GM04503 (cell line): ENCODE data around the gene ALDH4A1.

Experiments used
- DNase-seq: peaks from one replicate; pipeline ENCODE4 v3.0.0-alpha.2; 2012; ENCODE audit warnings: low read depth

ALDH4A1 gene

DNA sequence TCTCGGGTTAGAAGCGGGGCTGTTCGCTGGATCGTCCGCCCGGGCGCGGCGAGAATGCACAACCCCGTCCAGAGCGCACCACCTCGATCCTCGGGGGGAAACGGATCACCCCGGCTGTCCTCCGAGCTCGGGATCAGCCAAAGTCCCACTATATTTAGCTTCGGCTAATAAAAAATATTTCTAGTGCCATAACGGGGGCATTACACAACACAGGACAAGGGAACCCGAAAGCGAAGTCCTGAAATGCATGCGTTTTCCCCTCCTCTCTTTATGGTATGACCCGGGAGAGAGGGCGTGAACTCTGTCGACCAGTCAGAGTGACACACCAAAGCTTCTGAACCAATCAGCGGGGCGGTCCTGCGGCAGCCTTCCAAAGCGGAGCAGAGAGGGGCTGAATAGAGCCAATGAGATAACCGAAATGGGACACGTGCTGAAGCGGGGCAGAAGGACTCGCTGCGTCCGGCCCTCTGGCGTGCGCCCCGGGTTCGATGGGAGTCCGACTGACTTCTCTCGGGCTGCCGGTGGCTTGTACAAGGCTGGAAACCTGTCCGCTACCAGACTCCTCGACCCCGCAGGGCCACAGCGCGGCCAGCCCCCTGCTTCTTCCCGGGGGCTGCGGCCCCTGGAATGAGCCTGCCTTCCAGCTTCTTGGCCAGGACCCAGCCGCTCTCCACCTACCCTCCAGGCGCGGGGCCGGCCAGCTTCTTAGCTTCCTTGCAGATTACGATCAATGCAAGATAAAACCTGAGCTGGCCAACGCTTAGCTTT, at the start of gene ALDH4A1:
TSS of gene ALDH4A1 (minus strand) at position 33 of the 768 bp plus-strand sequence. CDS start at position 1, 32 bp downstream.
- DNase-seq: peak; percentile 94

DNA sequence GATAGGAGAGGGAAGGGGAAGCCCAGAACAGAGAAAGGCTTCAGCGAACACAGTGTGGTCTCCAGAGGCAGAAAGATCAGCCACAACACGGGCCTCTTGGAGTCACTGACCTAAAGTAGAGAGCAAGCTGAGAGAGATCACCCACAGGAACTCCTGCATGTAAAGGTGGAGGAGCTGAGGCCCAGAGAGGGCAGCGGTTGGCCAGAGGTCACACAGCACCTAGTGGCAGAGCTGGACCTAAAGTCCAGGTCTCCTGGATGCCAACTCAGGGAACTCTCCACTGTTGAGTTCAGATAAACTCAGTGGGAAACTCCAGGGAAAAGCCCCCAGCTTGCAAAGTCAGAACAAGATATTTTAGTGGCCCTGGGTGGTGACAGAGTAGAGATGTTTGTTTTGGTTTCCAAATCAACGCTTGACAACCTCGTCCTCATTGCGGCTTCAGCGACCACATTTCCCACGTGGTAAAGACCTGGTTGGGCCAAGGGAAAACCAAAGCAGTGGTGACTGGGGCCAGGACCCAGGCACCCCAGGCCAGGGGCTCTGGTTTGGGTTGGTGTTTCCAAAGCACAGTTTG, 49.5 kb upstream of the ALDH4A1 start:
- DNase-seq: no peak

GRCh38 chr1:18951416-18951815, 49.1 kb upstream of the ALDH4A1 start:
- no peak for DNase-seq

GRCh38 chr1:18950401-18951026, 48.2 kb upstream of the ALDH4A1 start:
- no peak for DNase-seq

DNA sequence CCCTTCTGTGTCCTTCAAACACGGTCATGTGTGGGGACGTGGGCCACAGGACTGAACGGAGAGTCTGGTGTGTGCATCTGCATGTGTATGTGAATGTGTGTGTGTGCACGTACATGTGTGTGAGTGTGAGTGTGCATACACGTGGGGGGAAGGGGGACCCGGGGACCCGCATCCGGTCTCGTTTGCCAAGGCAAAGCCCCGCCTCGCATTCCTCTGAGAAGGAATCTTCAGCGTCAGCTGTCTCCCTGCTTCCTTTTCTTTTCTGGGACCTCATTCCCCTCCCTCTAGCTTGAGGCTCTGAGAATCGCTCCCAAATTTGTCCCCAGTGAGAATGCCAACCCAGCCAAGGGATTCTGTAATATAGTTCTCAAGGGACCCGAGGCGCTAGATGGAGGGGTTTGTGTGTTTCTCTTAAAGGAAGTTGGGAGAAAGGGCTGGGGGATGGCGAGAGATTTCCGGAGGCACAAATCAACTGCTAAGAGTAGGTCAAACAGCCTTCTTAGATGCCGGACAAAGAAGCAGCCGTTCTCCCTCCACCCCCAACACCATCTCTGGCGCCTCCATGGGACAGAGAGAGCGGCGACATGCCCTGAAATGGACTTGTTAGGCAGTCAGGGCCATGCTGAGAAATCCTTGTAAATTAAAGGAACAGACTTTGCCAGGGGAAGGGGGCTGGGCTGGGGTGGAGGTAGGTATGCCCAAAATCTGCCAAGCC, 47.5 kb upstream of the ALDH4A1 start:
- no peak for DNase-seq

DNA sequence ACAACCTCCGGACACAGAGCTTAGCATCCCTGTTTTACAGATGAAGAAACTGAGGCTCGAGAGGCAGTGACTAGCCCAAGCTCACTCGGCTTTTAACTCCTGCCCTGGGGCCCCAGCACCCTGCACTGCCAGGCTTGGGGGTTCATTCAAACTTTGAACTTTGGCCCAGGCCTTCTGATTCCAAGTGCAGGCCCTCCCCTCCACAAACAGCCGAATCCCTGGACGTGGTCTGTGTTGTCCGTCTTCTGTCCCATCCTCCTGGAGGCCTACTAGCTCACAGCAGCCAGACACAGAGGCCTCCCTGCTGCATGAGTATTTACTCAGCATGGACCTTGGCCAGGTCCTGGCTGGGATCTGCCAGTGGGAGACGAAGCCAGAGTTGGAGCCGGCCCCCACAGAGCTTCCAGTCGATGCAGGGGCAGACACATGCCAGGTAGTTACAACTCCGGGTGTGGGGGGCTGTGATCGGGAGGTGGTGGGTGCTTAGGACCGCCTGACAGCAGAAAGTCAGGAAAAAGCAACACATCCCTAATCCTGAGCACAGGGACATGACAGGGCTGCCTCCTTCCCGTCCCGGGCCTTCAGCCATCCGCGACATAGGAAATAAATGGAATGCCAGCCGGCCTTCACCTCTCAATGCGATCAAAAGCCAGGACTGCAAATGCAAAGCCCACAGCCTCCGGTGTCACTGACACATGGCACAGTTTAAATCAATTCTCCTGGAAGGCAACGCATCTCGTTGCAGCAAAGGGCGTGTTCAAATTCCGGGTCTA, 46.7 kb upstream of the ALDH4A1 start:
- no peak for DNase-seq

GRCh38 chr1:18948048-18948912, 45.9 kb upstream of the ALDH4A1 start:
- DNase-seq: no peak

DNA sequence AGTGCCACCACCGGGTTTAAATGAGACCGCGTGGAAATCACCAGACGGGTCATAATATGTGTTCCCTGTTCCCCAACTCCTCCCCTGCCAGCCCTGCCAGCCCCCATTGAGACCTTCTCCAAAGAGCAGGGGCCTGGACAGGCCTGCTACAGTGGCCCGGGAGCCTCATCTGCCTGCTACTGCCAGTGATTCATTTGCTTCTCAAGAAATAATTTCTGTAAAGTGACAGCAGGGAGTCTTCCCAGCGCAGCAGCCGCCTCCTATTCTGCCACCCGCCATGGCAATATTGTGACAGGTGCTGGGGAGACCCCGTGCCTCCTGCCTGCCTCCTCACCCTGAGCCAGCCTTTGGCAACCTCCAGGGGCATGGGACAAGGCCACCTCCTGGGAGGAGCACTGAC, 45.2 kb upstream of the ALDH4A1 start:
- no peak for DNase-seq

DNA sequence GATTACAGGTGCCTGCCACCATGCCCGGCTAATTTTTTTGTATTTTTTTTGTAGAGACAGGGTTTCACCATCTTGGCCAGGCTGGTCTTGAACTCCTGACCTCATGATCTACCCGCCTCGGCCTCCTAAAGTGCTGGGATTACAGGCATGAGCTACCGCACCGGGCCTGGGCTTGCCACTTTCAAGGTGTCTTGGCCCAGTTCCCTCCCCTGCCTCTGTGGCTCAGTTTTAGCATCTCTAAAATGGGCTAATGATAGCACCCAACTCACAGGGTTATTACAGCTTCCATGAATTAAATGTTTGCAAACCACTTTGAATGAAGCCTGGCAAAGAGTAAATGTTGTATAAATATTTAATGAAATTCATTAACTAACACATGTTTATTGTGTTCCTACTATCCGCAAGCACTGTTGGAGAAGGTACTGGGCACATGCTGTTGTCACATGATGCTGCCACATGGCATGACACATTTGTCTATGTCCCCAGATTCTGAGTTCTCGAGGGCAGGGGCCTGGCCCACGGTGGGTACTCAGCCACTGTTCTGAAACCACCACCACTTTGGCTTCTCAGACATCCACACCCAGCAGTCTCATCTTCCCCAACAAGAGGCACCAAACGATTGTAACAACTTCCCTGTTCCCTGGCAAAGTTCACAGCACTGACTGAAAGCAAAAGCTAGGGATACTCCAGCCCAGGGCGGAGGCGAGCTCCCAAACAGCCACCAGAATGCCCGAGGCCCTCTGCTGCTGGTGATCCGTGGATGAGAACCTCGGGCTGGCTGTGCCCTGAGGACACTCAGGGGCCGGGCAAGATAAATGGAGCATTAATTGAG, 44.4 kb upstream of the ALDH4A1 start:
- no peak for DNase-seq

DNA sequence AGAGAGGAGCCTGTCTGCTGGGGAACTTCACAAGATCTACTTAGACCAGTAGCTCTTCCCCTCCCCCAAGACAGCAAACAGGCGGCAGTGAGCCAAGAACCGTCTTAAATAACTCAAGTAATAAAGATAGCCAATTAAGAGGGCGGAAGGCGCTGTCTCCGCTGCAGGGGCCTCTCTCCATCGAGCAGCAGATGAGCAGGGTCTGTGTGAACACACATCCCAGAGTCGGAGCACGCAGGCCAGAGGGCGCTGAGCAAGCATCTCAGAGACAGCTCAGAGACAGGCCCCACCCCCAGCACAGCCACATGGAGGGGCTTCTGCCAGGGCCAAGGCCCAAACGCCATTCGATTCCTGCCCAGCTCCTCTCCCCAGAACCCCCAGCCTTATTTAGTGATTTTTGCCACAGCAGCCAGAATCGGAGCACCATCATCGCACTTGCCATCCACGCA, 43.1 kb upstream of the ALDH4A1 start:
- DNase-seq: no peak

DNA sequence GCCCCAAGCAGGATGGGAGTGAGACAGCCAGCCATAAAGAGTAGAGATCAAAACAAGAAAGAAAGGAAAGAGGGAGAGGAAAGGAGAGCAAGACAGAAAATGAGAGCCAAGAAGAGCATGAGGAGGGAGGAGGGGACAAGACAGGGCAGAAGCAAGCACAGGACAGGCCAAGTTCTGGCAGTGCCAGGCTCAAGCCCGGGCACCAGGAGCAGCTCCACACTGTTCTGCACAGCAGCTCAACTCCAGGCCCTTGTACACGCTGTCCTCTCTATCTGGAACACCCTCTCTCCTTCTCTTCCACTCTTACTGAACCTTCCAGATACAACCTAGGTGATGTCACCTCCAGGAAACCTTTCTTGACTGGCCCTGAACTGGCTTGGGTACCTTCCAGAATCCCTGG, 42.5 kb upstream of the ALDH4A1 start:
- no peak for DNase-seq

DNA sequence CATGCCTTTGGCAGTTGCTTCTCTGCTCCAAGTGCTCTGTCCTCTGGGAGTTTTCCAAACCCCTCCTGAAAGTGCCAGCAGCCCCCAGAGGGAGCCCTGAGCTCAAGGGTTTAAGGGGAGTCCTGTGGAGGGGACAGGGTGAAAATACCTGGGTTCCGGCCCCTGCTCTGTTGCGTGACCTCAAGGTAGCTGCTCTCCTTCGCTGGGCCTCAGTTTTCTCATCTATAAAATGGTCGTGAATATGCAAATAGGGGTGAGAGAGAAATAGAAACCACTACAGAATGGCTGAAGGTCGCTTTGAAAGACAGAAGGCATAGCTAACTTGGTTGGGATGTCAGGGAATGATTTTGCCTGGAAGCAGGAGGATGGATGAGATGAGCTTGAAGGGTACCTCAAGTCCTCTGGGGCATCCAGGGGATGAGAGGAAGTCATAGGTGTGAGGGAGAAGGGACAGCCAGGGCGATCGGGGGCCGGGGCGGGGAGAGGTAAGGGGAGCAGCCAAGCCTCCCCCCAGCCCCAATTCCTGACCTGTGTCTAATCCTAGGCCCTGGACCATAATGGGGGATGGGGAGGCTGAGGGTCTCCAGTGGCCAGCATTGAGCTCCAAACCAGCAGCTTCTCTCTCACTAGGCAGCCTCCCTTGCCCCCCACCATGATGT, 41.7 kb upstream of the ALDH4A1 start:
- DNase-seq: no peak

- DNase-seq: no peak
Observed at GRCh38 chr1:18943162-18943561, 40.8 kb upstream of the ALDH4A1 start.

DNA sequence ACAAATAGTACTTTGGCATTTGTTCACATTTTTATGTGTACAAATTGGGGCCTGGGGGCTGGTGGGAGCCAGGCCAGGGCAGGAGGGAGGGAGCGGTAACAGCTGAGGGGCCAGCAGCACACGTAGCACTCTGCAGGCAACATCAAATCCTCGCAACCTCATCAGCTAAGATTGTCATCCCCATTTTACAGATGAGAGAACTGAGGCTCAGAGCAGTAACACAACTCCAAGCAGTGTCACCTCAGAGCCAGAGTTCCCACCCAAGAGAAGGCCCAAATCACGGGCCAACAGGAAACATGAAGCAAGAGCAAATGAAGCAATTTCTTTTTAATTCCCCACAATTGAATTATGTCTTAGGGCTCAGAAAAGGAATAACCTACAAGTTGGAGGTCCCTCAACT, 40.0 kb upstream of the ALDH4A1 start:
- DNase-seq: no peak

GRCh38 chr1:18941221-18942141, 39.1 kb upstream of the ALDH4A1 start:
- DNase-seq: no peak

DNA sequence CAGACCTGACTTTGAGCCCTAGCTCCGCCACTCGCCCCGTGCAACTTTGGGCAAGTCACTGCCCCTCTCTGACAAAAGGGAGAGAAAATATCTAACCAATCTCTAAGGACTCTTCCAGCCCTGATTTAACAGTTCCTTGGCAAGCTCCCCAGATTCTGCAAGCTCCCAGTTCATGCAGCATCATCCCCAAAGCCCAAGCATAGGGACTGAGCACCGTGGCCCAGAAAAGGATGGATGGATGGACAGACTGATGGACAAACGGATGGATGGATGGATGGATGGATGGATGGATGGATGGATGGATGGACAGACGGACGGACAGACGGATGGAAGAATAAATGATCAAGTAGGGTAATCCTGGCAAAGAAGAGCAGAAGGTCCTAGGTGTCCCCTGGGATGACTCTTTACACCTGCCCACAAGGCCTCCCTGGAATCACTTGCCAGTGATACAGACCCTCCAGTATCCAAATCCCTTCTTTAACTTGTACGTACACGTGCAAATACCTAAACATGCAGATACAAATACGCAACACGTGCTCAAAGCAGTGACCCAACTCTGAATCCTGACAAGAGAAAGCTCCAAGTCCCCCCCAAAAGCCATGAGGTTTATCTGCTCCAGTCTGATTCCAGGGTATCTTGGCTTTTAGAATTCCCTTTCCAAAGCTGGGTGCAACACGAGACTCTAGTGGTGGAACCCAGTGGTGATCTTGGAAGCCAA, 38.1 kb upstream of the ALDH4A1 start:
- DNase-seq: no peak

DNA sequence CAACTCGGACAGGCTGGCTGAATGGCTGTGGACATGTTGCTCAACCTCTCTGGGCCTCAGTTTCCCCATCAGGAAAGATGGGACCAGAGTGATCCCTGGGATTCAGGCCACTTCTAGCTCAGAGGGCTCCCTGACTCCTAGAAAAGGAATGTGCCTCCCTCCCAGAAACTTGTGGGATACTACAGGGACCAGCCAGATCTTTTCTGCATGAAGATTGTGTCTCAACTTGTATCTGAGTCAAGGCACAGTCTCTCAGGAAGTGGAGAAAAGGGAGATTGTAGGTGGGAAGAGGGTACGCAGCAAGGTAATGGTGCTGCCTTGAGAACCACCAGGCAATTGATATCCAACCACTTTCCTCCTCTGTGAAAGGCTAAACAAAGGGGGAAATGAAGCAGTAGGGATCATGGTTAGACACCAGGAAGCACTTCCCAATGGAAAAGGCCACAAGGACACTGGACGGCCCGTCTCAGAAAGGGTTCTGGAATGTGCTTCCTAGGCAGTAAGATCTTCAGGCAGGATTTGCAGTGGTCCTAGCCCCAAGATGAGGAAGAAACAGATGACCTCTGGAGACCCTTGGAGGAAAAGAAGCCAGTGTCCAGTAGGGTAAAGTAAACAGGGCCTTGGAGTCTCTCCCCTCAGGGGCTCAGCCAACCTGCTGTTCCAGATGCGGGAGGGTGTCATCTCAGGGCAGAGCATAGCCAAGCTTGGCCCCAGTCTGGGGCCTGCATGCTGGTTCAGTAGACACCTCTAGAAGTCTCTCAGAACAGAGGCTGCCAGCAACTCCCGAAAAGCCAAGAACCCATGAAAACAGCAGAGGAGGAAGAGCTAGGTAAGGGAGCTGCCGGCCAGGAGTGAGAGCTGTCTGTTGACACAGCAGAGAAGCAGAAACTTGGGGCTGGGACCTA, 37.3 kb upstream of the ALDH4A1 start:
- no peak for DNase-seq
